HCT116 (cell line): ENCODE data around the gene TNFRSF21. TPM values are rescaled to one million over a fixed set of nuclear protein-coding genes. Genes with fewer than 3 reads are reported as not detected.
A peak's percentile ranks its signal among the peaks of the same experiment; 100 is the strongest.

Experiments used
- ATAC-seq: fragments of 200-7000 bp; cut with Tn5 transposase; 2 replicates; pipeline ENCODE4 v1.9.1; 2020; ENCODE audit warnings: mild to moderate bottlenecking, moderate library complexity
- BruUV-seq: library from RNA; stranded (reverse); fragments of 400-500 nt; replicated peaks from 2 replicates; lab custom pipeline; 2021; lab: Mats Ljungman, UMichigan
- CTCF ChIA-PET: fragments of 300-600 bp; sonication (Branson Sonifier 250); formaldehyde crosslinking; loops from one replicate; lab custom pipeline; 2021; ENCODE audit warnings: antibody characterized with exemption; lab: Charles Lee
- POLR2A ChIA-PET: fragments of 300-600, 350-600 bp; sonication (Branson Sonifier 250); formaldehyde crosslinking; loops from one replicate; lab custom pipeline; 2021; ENCODE audit warnings: antibody characterized with exemption; lab: Charles Lee
- RAD21 ChIA-PET, 2 experiments: fragments of 300-600 bp; sonication (Branson Sonifier 250); formaldehyde crosslinking; loops; one replicate each; lab custom pipeline; 2023; ENCODE audit warnings: low total read pairs in 2 of 2; ENCODE audit not compliant: uncharacterized antibody in 2 of 2, unreplicated experiment in 2 of 2, low non-redundant PET in 1 of 2; lab: Charles Lee
- DNase-seq: peaks from one replicate; pipeline ENCODE4 v3.0.0-alpha.2; 2010; ENCODE audit warnings: low read depth, low spot score
- H2AFZ ChIP-seq: fragments of 200-600 bp; shearing (Covaris generic), sonication (generic); 2 replicates; pipeline ENCODE4 v1.6.1; 2017; ENCODE audit warnings: low read depth, mixed run types, mixed read lengths, antibody characterized with exemption, low read length; ENCODE audit not compliant: poor library complexity, severe bottlenecking
- H3K27ac ChIP-seq: 2 replicates; pipeline ENCODE4 v1.5.1; 2012; ENCODE audit warnings: low read depth, low read length
- H3K27me3 ChIP-seq: fragments of 200-600 bp; sonication (generic); 2 replicates; pipeline ENCODE4 v1.6.1; 2016; ENCODE audit warnings: mixed run types, low read length, mixed read lengths; ENCODE audit not compliant: insufficient read depth
- H3K36me3 ChIP-seq, 2 experiments: fragments of 200-500 bp in 1 of 2; fragments of 200-600 bp in 1 of 2; sonication (Bioruptor generic) in 1 of 2; sonication (generic) in 1 of 2; 2 replicates each; pipeline versions ENCODE4 v1.5.1 to v1.6.1; 2014 to 2016; ENCODE audit warnings: low read length in 2 of 2, inconsistent platforms in 1 of 2, mixed read lengths in 1 of 2, mixed run types in 1 of 2; ENCODE audit not compliant: insufficient read depth in 2 of 2, control insufficient read depth in 1 of 2
- H3K4me1 ChIP-seq, 2 experiments: fragments of 200-600 bp in 1 of 2; sonication (generic) in 1 of 2; 2 replicates each; pipeline versions ENCODE4 v1.5.1 to v1.6.1; 2012 to 2017; ENCODE audit warnings: low read length in 2 of 2, inconsistent platforms in 1 of 2, mild to moderate bottlenecking in 1 of 2, mixed read lengths in 1 of 2, mixed run types in 1 of 2, moderate library complexity in 1 of 2; ENCODE audit not compliant: insufficient read depth in 2 of 2, control insufficient read depth in 1 of 2
- H3K4me2 ChIP-seq: fragments of 200-600 bp; sonication (generic); 2 replicates; pipeline ENCODE4 v1.6.1; 2017; ENCODE audit warnings: mixed run types, low read length, mixed read lengths
- H3K4me3 ChIP-seq, 2 experiments: fragments of 200-600 bp in 1 of 2; sonication (generic) in 1 of 2; replicated peaks in 1 of 2; 2 replicates each; pipeline ENCODE4 v1.5.1; 2011 to 2016; ENCODE audit warnings: low read length in 2 of 2, control low read depth in 1 of 2, low read depth in 1 of 2, mild to moderate bottlenecking in 1 of 2, mixed read lengths in 1 of 2, mixed run types in 1 of 2
- H3K79me2 ChIP-seq: fragments of 200-600 bp; sonication (generic); 2 replicates; pipeline ENCODE4 v1.6.1; 2017; ENCODE audit warnings: mild to moderate bottlenecking, mixed run types, low read length, moderate library complexity, mixed read lengths; ENCODE audit not compliant: insufficient read depth
- H3K9ac ChIP-seq: fragments of 200-600 bp; sonication (generic); 2 replicates; pipeline ENCODE4 v1.6.1; 2016; ENCODE audit warnings: low read length, mixed read lengths
- H3K9me2 ChIP-seq: fragments of 200-600 bp; sonication (generic), shearing (Covaris generic); 2 replicates; pipeline ENCODE4 v1.6.1; 2017; ENCODE audit warnings: mixed run types, mild to moderate bottlenecking, moderate library complexity; ENCODE audit not compliant: insufficient read depth
- H3K9me3 ChIP-seq, 2 experiments: fragments of 200-500 bp in 1 of 2; fragments of 200-600 bp in 1 of 2; sonication (Bioruptor generic) in 1 of 2; sonication (generic) in 1 of 2; 2 replicates each; pipeline ENCODE4 v1.6.1; 2014 to 2017; ENCODE audit warnings: low read length in 2 of 2, mixed read lengths in 2 of 2, inconsistent platforms in 1 of 2, low read depth in 1 of 2, mild to moderate bottlenecking in 1 of 2, mixed run types in 1 of 2, moderate library complexity in 1 of 2; ENCODE audit not compliant: control insufficient read depth in 1 of 2, insufficient read depth in 1 of 2
- H4K20me1 ChIP-seq: fragments of 200-600 bp; sonication (generic), shearing (Covaris generic); 2 replicates; pipeline ENCODE4 v1.6.1; 2017; ENCODE audit warnings: mixed run types, mild to moderate bottlenecking, moderate library complexity; ENCODE audit not compliant: insufficient read depth
- CEBPB ChIP-seq: IDR thresholded peaks from 2 replicates; pipeline ENCODE4 v1.6.1; 2012; ENCODE audit warnings: low read depth
- EZH2phosphoT487 ChIP-seq: fragments of 200-600 bp; IDR thresholded peaks from 2 replicates; pipeline ENCODE4 v1.6.1; 2018; ENCODE audit warnings: antibody characterized with exemption, borderline replicate concordance
- POLR2A ChIP-seq: IDR thresholded peaks from 2 replicates; pipeline ENCODE4 v1.7.0; 2011; ENCODE audit warnings: borderline replicate concordance; ENCODE audit not compliant: insufficient read depth, insufficient read length; ENCODE audit errors: extremely low read depth
- RAD21 ChIP-seq: IDR thresholded peaks from 2 replicates; pipeline ENCODE4 v1.6.1; 2012; ENCODE audit warnings: low read depth, mild to moderate bottlenecking
- SRF ChIP-seq: IDR thresholded peaks from 2 replicates; pipeline ENCODE4 v1.6.1; 2012; ENCODE audit warnings: low read depth
- TCF7L2 ChIP-seq: IDR thresholded peaks from 2 replicates; pipeline ENCODE4 v1.7.0; 2011; ENCODE audit warnings: borderline replicate concordance, inconsistent platforms; ENCODE audit not compliant: insufficient read depth, insufficient read length; ENCODE audit errors: extremely low read depth
- ZNF274 ChIP-seq: fragments of 200-500 bp; sonication (Bioruptor generic); IDR thresholded peaks from 2 replicates; pipeline ENCODE4 v1.6.1; 2014; ENCODE audit warnings: mild to moderate bottlenecking, low read depth, low read length, inconsistent platforms
- intact Hi-C: fragments of 100-400 bp; cut with micrococcal nuclease; formaldehyde crosslinking; loops from 2 replicates; pipeline ENCODE4 v1.10.0; 2022
- total RNA-seq: library from RNA; stranded (reverse); gene quantifications from one replicate; pipeline ENCODE4 v1.2.1, GENCODE V29; 2021; ENCODE audit not compliant: unreplicated experiment
- TF ChIP-seq, protein P1 (sequence below): IDR thresholded peaks from 2 replicates; pipeline ENCODE4 v1.6.1; 2012; ENCODE audit warnings: low read depth
- TF ChIP-seq, protein P2 (sequence below): IDR thresholded peaks from 2 replicates; pipeline ENCODE4 v1.6.1; 2012

Gene TNFRSF21
- total RNA-seq, 1 experiment from 2014 or later, result 48.3 TPM

DNA sequence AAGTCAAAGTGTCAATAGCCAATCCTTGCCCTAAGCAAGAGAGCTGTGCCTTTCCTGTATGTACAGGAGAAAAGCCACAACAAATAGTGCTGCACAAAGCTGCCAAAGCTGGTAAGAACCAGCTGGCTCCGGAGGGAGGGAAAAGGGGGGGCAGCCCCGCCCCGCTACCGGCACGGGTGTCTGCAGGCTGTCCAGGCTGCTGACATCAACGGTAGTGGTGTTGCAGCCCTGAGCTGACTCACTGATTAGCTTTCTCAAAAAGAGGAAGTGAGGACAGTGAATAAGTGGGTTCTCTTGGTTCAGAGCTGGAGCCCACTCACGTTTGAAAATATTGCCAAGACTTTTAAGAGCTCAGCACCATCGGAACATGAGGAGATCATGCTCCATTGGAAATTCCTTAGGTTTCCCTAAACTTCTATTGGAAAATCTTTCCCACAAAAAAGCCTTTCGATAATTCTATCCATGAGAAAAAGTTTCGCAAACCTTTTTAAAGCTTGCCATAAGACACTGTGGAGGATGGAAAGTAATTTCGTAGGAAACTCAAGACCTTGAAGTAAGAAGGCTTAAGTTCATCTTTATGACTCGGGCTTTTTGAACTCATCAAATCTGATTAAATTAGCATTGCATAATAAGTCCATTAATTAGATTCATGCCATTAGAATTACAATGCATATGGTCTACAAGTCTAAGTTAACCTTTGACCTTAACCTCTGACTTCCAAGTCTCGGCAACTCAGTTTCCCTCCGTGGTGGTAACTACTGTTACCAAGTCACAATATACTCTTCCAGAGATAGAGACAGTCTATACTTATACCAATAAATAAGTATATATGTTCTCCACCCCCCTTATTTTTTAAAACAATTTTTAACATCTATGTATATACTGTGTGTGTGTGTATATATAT, 67.0 kb downstream of the TNFRSF21 start (continued):
- TF ChIP-seq, protein P1, sequence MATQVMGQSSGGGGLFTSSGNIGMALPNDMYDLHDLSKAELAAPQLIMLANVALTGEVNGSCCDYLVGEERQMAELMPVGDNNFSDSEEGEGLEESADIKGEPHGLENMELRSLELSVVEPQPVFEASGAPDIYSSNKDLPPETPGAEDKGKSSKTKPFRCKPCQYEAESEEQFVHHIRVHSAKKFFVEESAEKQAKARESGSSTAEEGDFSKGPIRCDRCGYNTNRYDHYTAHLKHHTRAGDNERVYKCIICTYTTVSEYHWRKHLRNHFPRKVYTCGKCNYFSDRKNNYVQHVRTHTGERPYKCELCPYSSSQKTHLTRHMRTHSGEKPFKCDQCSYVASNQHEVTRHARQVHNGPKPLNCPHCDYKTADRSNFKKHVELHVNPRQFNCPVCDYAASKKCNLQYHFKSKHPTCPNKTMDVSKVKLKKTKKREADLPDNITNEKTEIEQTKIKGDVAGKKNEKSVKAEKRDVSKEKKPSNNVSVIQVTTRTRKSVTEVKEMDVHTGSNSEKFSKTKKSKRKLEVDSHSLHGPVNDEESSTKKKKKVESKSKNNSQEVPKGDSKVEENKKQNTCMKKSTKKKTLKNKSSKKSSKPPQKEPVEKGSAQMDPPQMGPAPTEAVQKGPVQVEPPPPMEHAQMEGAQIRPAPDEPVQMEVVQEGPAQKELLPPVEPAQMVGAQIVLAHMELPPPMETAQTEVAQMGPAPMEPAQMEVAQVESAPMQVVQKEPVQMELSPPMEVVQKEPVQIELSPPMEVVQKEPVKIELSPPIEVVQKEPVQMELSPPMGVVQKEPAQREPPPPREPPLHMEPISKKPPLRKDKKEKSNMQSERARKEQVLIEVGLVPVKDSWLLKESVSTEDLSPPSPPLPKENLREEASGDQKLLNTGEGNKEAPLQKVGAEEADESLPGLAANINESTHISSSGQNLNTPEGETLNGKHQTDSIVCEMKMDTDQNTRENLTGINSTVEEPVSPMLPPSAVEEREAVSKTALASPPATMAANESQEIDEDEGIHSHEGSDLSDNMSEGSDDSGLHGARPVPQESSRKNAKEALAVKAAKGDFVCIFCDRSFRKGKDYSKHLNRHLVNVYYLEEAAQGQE, result no peak
- TF ChIP-seq RAD21 (peak; percentile 36), POLR2A (no peak)

DNA sequence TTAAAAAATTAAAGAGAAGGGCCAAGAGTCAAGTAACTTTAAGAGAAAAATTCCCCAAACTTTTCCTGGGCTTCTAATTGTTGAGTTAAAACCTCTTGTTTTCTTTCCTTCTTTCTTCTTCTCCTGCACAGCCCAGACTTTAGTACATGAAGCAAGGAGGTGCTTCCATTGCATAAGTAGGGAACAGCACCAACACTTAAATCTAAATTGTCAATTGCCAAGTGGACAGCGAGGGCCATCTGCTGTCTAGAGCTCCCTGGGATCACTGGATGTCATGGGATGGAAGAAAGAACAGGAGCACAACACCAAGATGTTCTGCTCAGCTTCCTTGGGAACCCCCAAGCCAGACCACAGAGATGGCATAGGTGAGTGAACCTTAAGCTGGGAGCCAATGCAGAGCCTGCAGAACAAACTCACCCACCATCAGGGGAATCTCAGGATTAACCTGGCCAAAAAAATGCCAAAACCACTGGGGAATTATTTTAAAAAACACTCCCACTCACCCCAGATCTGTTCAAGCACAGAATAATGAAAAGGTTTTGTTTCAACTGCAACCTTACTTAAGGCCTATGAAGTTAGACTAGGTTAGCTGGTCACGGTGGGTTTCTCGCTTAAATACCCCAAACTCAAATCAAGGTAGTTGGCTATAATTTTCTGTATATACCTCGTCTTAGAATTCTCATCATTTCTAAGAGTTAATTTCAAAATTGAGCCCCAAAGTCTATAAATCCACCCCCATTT, 67.8 kb downstream of the TNFRSF21 start:
- POLR2A ChIA-PET, result interaction anchor here (0.5 to 1.1 kb wide), 5 partner anchors 11 to 135 kb away, joined by 3 read pairs; no protein-coding TSS in a partner anchor
- BruUV-seq, result TSS peak; percentile 15

More for the DNA sequence above, 67.8 kb downstream of the TNFRSF21 start:
- peaks cover 7 to 33% of the 10 kb centered on the region in 2 experiments for H3K4me1 ChIP-seq
- ChIA-PET CTCF (no interaction called here), RAD21 (no interaction called here)
- DNase-seq (no peak), ATAC-seq (0 out of 2 replicates have a peak, but pooled peaks have one; percentile 5)
- H3K9ac ChIP-seq, result peak overlapping the region; percentile 34; the same call in 1 of the 2 replicates
- no peaks in the 10 kb centered on the region for H3K9me2 ChIP-seq
- intact Hi-C loops, result no loop called here
- no peaks in the 10 kb centered on the region for H3K27me3 ChIP-seq
- peak overlapping the region; percentile 65 for H3K4me2 ChIP-seq
- no peak overlapping the region for H2AFZ ChIP-seq
- TF ChIP-seq, protein P2, sequence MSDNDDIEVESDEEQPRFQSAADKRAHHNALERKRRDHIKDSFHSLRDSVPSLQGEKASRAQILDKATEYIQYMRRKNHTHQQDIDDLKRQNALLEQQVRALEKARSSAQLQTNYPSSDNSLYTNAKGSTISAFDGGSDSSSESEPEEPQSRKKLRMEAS, result no peak
- no peak for TF ChIP-seq SRF
- no peak for TF ChIP-seq CEBPB
- TF ChIP-seq TCF7L2, result no peak
- TF ChIP-seq EZH2phosphoT487, result no peak
- no peak for TF ChIP-seq ZNF274
- peaks cover 57% of the 10 kb centered on the region for H3K79me2 ChIP-seq
- peak overlapping the region in 1 of 2 experiments; percentile 30; a peak in 2 of 4 replicates for H3K4me3 ChIP-seq
- no peak overlapping the region for H3K27ac ChIP-seq
- H3K36me3 ChIP-seq, result no peaks in the 10 kb centered on the region; a peak in 1 of 4 replicates
- peaks cover 1% of the 10 kb centered on the region; the same call in 1 of the 2 replicates for H4K20me1 ChIP-seq
- no peaks in the 10 kb centered on the region for H3K9me3 ChIP-seq
